Fibroblast of villous mesenchyme (primary cell): ENCODE data around the gene SH3RF3. TPM values are rescaled to one million over a fixed set of nuclear protein-coding genes. Genes with fewer than 3 reads are reported as not detected.

ENCODE experiments used
- DNase-seq: peaks from one replicate; pipeline ENCODE4 v3.0.0-alpha.2; 2010; ENCODE audit warnings: low read depth
- H3K4me3 ChIP-seq: 2 replicates; pipeline ENCODE4 v1.5.1; 2011; ENCODE audit warnings: low read depth, mild to moderate bottlenecking, low read length
- CTCF ChIP-seq: IDR thresholded peaks from 2 replicates; pipeline ENCODE4 v1.5.1; 2012; ENCODE audit warnings: low read depth, mild to moderate bottlenecking, low read length; ENCODE audit not compliant: insufficient read depth
- total RNA-seq: library from RNA; depleted of rRNA; stranded (reverse); fragments of >200 nt; gene quantifications from 2 replicates; pipeline ENCODE4 v1.2.3, GENCODE V29; 2012

SH3RF3 gene
- total RNA-seq, 1 donor: 13.4 TPM

DNA sequence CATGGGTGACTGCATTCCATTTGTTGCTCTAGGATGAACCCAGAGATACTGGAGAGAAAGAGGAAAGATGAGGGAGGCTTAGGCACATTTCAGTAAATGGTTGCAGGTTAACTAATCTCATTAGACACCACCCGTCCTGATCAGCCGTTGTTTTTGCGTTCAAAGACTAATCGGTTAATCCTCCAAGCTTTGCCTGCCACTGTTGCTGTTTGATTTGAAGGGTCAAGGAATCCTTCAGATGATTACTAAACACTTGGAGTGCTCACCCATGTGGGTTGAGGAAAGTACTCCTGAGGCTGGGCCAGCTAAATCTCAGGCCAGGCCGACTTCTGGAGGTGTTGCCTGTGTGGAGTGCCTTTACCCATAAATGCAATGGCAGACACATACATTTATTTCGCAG lies 8.6 kb downstream of the SH3RF3 start:
- no peak overlapping the region for H3K4me3 ChIP-seq
- no peak for DNase-seq
- TF ChIP-seq CTCF: no peak

DNA sequence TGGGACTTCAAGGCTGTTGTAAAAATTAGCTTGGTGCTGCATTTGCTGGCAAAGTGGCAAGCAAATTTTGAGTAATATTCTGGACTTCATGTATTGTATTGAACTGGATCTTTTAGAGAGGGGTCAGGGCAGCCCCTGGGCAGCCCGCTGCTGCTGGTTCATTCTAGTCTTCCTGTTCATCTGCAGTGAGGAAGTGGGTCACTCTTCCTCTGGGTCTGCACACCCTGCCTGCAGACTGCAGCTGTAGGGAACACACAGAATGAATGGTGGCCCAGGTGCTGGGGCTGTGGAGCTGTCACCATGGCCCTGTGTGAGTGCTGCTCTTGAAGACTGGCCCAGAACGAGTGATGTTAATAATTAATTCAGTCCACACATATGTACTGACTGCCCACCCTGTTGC lies 9.4 kb downstream of the SH3RF3 start:
- no peak for TF ChIP-seq CTCF

DNA sequence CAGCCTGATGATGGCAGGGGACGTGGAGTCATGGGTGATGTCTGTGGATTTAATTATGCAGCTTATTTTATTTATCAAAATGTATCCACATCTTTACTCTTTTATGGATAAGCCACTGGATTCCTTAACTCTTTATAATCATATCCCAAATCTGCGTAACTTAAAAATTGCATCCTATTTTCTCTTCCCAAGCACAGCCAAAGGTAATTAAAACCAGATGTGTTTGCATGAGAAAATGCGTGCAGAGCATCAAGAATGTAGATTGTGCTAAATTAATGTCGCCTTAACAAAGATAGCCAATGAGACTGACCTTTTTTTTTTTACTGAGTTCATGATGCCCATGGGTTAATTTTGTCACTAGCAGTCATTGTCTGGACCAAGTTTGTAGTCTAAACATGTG lies 10.0 kb downstream of the SH3RF3 start:
- DNase-seq: peak; percentile 68
- TF ChIP-seq CTCF: no peak

More for the DNA sequence above, 9.4 kb downstream of the SH3RF3 start:
- DNase-seq: no peak
- H3K4me3 ChIP-seq: no peak overlapping the region

DNA sequence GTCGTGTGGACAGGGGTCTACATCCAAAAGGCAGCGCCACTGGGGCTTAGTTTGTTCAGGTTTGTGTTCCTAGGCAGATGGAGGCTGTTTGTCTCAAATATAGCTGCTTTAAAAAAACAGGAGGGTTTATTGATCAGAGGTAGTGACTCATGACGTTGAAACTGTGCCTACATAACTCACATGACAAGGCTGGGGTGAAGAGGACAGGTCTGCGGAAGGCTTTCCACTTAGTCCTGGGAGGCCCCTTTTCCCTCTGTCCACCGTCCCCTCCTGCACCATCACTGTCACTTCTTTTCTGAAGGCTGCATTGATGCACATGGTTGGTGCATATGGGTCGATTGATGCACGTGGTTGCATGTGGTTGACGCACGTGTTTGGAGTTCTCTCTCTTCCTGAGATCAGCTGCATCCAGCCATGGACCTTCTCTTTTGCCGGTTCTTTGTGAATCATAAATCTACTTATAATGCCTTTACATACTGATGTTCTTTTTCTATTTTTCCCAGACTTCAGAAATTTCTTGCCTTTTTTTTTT lies 10.9 kb downstream of the SH3RF3 start:
- no peak for DNase-seq

More for the DNA sequence above, 10.0 kb downstream of the SH3RF3 start:
- H3K4me3 ChIP-seq: no peak overlapping the region

DNA sequence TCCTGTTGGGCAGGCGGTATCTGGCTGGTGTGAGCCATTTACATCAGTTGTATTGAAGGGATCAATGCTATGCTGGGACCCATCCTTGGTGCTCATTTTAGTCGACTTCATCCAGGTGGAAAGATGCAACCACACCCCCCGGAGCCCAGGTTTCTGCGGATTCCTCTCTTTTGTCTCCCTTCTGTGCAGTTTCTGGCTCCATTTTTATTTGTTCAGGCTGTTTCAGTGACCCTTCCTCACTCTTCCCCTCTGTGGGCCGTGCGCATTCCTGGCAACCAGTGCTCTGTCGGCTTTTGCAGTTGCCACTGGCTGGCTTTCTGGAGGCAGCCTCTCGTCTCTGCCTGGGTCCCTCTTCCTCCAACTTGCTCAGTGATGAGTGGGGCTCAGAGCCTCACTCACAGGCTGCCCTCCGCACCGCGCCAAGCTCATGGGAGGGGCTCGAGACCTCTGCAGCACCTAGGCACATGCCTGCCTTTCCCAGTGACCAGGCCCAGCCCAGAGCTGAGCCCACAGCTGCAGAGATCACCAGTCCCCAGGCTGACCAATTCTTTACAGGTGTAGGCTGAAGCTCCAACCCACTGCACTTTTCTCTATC lies 12.1 kb downstream of the SH3RF3 start:
- no peak overlapping the region for H3K4me3 ChIP-seq
- no peak for TF ChIP-seq CTCF
- DNase-seq: no peak

More for the DNA sequence above, 10.9 kb downstream of the SH3RF3 start:
- TF ChIP-seq CTCF: no peak
- H3K4me3 ChIP-seq: no peak overlapping the region

GRCh38 chr2:109141727-109142283 lies 12.8 kb downstream of the SH3RF3 start:
- DNase-seq: no peak
- no peak for TF ChIP-seq CTCF
- no peak overlapping the region for H3K4me3 ChIP-seq
